ENCODE results near the gene HOXC9.

DNA sequence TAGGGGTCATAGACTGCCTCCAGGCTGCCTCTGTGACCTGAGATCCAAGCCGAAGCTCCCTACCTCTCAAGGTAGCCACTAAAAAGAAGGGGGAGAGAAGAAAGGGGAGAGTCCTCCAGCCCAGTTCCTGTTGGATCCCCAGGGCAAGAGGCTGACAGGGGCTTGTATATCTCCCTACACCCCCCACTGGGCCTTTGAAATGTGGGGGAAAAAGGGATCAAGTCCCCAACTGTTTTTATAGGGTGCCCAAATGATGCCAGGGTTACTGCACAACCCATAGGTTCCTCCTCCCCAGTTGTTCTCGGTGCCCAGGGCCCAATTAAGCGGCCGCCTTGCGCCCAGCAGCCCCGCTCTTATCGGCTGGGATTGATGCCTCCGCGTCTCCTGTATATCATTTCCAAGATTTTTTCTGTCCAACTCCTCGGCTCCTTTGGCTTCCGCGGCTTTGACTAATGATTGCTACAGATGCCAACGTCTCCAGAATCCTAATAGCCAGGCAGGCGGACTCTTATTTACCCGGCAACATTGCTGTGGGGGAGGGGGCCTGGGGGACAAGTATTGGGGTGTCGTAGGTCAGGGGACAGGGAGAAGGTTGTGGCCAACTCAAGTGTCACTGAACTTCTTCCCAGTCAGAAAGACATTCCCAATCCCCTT, 46.0 kb downstream of the HOXC9 start:
- TF ChIP-seq, protein P1, sequence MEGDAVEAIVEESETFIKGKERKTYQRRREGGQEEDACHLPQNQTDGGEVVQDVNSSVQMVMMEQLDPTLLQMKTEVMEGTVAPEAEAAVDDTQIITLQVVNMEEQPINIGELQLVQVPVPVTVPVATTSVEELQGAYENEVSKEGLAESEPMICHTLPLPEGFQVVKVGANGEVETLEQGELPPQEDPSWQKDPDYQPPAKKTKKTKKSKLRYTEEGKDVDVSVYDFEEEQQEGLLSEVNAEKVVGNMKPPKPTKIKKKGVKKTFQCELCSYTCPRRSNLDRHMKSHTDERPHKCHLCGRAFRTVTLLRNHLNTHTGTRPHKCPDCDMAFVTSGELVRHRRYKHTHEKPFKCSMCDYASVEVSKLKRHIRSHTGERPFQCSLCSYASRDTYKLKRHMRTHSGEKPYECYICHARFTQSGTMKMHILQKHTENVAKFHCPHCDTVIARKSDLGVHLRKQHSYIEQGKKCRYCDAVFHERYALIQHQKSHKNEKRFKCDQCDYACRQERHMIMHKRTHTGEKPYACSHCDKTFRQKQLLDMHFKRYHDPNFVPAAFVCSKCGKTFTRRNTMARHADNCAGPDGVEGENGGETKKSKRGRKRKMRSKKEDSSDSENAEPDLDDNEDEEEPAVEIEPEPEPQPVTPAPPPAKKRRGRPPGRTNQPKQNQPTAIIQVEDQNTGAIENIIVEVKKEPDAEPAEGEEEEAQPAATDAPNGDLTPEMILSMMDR (IDR thresholded peaks at IDR 0.05 in 4 of 5, conservative IDR thresholded peaks at IDR 0.05 in 1 of 5), result no peak
- TF ChIP-seq POLR2A (IDR thresholded peaks at IDR 0.05), result no peak
